Left forelimb (tissue), 1 donor: Measurements from ENCODE around the gene INPP5K.
"Not testable (repeated sequence)": the region's sequence is repeated elsewhere in the genome, so short reads cannot be mapped to it uniquely, and the experiment has no call there.

Experiments used
- DNase-seq: peaks from one replicate; pipeline ENCODE4 v3.0.0-alpha.2; 2018; ENCODE audit warnings: low spot score

INPP5K gene

GRCh38 chr17:1516388-1517161 lies at the start of gene INPP5K:
INPP5K (minus strand) TSS chr17:1516612; CDS start chr17:1516499, 113 bp downstream.
- peak; percentile 99 for DNase-seq

GRCh38 chr17:1565877-1566276 lies 49.5 kb upstream of the INPP5K start:
- no peak for DNase-seq

DNA sequence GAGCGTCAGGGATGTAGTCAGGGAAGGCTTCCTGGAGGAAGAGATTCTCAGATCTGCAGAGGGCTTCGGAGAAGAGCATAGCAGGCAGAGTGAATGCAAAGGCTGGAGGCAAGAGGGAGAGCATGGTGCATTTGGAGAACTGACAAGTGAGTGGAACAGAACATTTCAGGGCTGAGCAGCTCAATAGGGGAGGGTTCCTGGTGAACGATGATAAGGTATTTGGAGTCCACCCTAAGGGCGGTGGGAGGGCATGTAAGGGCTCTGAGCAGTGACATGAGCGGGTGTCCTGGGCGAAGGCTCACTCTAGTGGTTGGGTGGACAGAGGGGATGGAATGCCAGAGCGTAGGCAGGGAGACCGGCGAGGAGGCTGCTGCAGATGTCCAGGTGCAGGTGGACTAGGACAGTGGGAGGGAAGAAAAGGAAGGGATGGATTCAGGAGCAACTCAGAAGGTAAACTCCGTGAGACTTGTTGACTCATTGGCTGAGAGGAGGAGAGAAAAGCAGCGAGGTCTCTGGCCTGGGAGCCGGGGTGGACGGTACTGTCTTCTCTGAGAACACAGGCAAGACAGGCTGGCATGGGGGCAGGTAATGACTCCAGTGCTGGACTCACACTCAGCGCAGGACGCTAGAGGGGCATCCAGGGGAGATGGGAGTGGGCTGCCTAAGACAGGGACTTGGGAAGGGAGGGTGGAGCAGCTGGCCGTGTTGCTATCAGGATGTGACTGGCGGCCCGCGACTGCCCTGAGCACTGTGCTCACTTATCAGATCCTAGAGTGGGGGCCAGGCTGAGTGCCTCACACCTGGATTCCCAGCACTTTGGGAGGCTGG lies 47.6 kb upstream of the INPP5K start:
- DNase-seq, result no peak

DNA sequence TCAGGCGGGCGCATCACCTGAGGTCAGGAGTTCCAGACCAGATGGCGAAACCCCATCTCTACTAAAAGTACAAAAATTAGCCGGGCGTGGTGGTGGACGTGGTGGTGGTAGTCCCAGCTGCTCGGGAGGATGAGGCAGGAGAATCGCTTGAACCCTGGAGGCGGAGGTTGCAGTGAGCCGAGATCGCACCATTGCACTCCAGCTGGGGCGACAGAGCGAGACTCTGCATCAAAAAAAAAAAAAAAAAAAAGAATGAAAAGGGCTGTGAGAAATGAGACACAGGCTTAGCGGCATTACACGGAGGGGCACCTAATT lies 47.0 kb upstream of the INPP5K start:
- DNase-seq, result not testable (repeated sequence)

- DNase-seq, result no peak
Measured at GRCh38 chr17:1562176-1562643, 45.8 kb upstream of the INPP5K start.

GRCh38 chr17:1561420-1562175 lies 45.2 kb upstream of the INPP5K start:
- DNase-seq, result peak; percentile 75

DNA sequence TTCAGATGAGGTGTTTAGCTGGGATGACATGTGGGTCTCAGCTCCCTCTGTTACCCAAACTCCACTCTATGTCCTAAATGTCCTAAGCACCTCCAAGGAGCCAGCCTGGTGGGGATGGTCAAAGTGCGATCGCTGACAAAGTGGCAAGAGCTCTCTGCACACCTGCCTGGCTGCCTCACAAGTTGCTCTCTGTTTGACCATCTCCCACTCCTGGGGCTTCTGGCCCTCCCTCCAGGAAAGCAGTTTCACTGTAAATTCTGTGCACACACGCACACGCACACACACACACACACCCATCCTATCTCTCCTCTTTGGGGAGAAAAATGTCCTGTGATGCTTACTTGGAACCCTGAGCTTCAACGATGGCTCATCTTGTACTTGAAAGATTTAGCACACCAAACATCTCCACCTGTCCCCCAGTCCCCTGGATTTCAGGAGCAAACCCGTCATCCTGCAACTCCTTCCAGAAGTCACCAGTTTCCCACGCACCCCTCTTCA lies 44.5 kb upstream of the INPP5K start:
- no peak for DNase-seq

GRCh38 chr17:1560101-1560857 lies 43.9 kb upstream of the INPP5K start:
- no peak for DNase-seq

GRCh38 chr17:1559047-1560043 lies 42.9 kb upstream of the INPP5K start:
- DNase-seq, result no peak

- DNase-seq, result no peak
Measured at GRCh38 chr17:1558401-1558800, 42.0 kb upstream of the INPP5K start.

DNA sequence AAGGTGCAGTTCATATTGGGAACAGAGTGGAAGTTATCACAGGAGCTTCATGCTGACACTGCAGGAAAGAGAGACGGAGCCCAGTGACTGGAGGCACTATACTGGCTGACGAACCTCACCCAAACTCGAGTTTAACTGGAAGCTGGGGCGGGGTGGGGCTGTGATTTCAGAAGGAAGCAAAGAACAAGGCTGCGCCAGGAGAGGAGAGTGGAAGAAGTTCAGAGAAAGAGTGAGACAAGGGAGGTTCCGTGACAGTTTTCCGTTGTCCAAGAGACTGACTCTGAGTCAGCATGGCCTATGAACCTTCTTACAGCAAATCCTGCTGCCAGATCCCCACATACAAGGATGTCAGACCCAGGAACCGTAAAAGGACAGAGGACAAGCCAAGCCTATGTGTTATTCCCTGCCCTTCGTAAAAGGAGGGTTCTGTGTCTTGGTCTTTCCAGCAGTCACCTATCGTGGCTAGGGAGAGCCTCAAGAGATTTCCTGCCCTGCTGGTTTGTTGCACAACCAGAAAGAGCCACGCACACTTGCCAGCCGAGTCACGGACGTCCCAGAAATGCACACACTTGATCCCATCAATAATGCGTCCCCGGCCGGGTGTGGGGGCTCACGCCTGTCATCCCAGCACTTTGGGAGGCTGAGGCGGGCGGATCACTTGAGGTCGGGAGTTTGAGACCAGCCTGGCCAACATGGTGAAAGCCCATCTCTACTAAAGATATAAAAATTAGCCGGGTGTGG lies 41.1 kb upstream of the INPP5K start:
- DNase-seq, result no peak

DNA sequence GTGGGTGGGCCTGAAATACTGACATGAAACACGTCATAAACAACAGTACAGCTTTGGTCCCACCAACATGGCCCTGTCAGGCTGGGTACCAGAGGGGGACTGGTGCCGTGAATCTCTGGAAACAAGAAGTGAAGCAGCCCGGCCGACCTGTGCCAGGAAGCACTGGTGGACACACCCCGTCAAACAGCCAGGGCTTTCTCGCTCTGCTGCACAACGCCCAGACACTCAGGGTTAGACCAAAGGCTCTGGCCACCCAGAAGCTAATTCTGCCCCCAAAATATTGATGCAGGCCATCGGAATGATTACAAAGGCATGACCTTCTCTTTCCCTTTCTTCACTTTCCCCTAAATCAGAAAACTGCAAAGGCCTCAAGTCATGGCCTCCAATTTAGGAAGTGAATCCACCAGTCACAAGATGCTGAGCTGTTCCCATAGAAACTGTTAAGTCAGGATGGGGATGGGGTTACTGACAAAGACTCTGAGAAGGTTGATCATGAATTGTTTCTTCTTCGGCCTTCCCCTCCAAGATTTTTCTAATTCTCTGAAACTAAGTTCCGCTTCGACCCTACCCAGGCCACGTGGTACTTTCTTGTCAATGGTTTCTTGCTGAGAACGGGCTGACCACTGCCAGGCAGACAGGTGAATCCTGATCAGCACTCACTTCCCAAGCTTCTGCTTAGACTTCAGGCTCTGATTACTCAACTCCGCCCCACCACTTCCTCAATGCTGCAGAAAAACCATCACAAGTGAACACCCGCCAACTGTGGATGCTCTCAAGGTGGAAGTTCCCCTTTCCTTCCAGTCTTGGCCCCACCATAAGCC lies 39.4 kb upstream of the INPP5K start:
- DNase-seq, result no peak

DNA sequence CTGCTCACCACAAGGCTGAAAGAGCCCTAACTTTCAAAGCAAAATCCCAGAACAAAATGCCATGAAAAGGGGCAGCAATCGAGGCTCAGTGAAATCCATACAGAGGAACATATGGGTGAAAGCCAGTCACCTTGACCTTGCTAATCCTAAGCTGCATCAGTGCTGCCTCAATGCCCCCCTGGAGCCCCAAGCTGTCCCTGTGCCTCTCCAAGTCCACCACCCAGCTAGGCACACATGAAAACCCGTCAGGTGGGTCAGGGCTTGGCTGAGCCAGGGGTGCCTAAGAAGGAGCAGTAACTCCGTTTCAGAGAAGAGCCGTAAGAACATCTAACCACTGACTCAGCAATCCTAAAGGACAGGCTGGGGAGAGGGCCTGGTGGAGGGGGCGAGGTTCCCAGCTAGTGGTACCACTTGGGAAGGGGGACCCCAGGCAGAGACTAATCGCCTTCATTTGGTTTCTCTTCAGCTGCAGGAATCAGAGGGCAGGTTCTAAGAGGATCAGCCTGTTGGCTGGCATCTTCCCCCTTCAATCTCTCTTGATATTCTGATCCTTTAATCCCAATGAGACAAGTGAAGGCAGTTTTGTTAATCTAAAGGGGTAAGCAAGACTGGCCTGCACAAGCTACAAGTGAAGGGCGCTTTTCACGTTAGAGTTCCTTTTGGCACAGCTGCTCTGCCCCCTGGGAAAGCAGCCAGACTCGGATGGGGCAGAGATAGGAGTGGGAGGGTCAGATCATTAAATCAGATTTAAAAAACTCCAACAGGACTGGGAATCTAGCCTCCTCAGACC lies 38.5 kb upstream of the INPP5K start:
- no peak for DNase-seq

DNA sequence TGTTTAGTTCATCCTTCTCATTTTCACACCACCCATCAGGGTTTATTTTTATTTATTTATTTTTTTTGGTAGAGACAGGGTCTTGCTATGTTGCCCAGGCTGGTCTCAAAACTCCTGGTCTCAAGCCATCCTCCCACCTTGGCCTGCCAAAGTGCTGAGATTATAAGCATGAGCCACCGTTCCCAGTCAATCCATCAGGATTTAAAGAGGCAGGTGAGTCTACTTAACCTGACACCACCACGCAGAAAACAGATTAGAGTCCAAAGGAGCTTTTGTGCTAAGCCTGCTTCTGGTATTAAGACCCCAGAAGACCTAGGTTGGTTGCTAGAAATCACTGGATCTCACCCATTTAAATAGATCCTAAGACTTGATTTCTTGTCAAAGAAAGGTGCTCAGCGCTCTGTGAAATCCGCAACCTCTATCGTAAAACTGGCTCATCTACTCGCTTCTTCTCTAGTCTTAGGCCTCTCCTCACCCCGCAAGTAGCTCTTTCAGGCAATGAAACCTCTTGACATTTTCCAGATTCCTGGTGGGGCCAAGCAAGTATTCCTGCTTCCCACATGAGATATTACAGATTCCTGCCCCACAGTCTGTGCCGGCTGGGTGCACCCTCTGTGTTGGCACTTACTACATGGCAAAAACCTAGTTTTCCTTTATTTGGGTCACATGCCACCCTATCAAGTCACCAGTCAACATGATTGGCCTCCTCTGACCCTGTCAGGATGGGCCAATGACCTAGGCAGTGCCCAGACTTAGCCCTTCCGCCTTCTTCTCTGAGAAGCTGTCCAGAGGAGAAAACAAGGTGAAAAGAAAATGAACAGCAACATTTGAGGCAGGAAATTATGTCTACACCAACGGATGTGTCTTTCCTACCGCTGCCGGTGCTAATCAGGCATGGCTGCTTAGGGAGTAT lies 37.2 kb upstream of the INPP5K start:
- no peak for DNase-seq

- no peak for DNase-seq
Measured at GRCh38 chr17:1552932-1553331, 36.5 kb upstream of the INPP5K start.

DNA sequence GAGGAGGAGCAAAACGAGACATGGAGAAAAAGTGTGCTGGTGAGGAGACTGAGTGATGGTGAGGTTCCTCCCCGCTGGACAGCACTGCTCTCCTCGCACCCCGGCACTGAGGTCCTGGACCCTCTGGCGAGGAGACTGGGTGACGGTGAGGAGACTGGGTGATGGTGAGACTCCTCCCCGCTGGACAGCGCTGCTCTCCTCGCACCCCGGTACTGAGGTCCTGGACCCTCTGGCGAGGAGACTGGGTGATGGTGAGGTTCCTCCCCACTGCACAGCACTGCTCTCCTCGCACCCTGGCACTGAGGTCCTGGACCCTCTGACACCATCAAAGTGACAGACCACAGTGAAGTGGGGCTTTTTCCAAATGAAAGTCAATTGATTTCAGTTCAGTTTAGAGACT lies 35.3 kb upstream of the INPP5K start:
- DNase-seq, result no peak

GRCh38 chr17:1548032-1548431 lies 31.6 kb upstream of the INPP5K start:
- DNase-seq, result no peak
